Transverse colon (tissue), 4 donors: ENCODE measurements around the gene PRKCB. TPM values are rescaled to one million over a fixed set of nuclear protein-coding genes. Genes with fewer than 3 reads are reported as not detected.
A peak's percentile ranks its signal among the peaks of the same experiment; 100 is the strongest.

Experiments used
- DNase-seq: peaks from one replicate; pipeline ENCODE4 v3.0.0-alpha.2; 2019
- H3K27ac ChIP-seq, 4 donors: fragments of 200-600 bp; sonication (generic); 2 replicates each; pipeline ENCODE4 v1.5.1; 2016 to 2018; ENCODE audit warnings: inconsistent platforms in 4 of 4
- H3K27me3 ChIP-seq: fragments of 200-600 bp; sonication (generic); 2 replicates; pipeline ENCODE4 v1.5.1; 2017; ENCODE audit warnings: inconsistent platforms
- H3K36me3 ChIP-seq, 4 donors: fragments of 200-600 bp; sonication (generic); 2 replicates each; pipeline ENCODE4 v1.5.1; 2017 to 2019; ENCODE audit warnings: inconsistent platforms in 4 of 4
- H3K4me1 ChIP-seq, 4 donors: fragments of 200-600 bp; sonication (generic); 2 replicates each; pipeline ENCODE4 v1.5.1; 2017 to 2020; ENCODE audit warnings: inconsistent platforms in 4 of 4
- H3K4me3 ChIP-seq, 4 donors: fragments of 200-600 bp; sonication (generic); 1 replicate in 1 of 4; 2 replicates in 3 of 4; pipeline versions ENCODE4 v1.5.1 to v1.6.1; 2017 to 2019; ENCODE audit warnings: inconsistent platforms in 4 of 4
- H3K9me3 ChIP-seq, 2 donors: fragments of 200-600 bp; sonication (generic); 2 replicates each; pipeline ENCODE4 v1.5.1; 2017 to 2019; ENCODE audit warnings: inconsistent platforms in 2 of 2
- CTCF ChIP-seq, 5 experiments: fragments of 200-600 bp in 3 of 5; fragments of 450-650 bp in 2 of 5; sonication (generic) in 3 of 5; IDR thresholded peaks; 1 replicate in 2 of 5; 2 replicates in 3 of 5; pipeline ENCODE4 v1.5.1; 2016 to 2017; ENCODE audit warnings: antibody characterized with exemption in 5 of 5, inconsistent platforms in 3 of 5, mild to moderate bottlenecking in 2 of 5, moderate library complexity in 1 of 5
- EP300 ChIP-seq: sonication (generic); formaldehyde crosslinking; IDR thresholded peaks from one replicate; pipeline ENCODE4 v1.6.1; 2017; ENCODE audit warnings: antibody characterized with exemption, low read depth
- POLR2A ChIP-seq: fragments of 450-650 bp; IDR thresholded peaks from one replicate; pipeline ENCODE4 v1.6.1; 2016; ENCODE audit warnings: antibody characterized with exemption, mild to moderate bottlenecking, moderate library complexity
- POLR2AphosphoS5 ChIP-seq, 3 donors: sonication (generic); formaldehyde crosslinking; IDR thresholded peaks; one replicate each; pipeline ENCODE4 v1.6.1; 2016; ENCODE audit warnings: antibody characterized with exemption in 3 of 3
- WGBS, 2 donors: methylation state at CpG; one replicate each; pipeline ENCODE4 v1.1.5; 2018; ENCODE audit warnings: low coverage in 1 of 2; 5-methylcytosine and 5-hydroxymethylcytosine counted together
- in situ Hi-C, 4 donors: fragments of 200-750 bp; cut with MboI; loops; one replicate each; pipeline versions ENCODE4 v1.15.0 to v1.15.1; 2017; ENCODE audit warnings: low sequenced_read_pairs in 3 of 4, low pct_ligation_motif_present in 1 of 4, low pct_unique_long_range_greater_than_20kb in 1 of 4
- intact Hi-C: fragments of 100-400 bp; cut with DNase I; formaldehyde crosslinking; loops from one replicate; pipeline ENCODE4 v1.15.1; 2023; ENCODE audit warnings: low total_unique reads
- total RNA-seq, 4 donors: library from RNA; depleted of rRNA; stranded (reverse); fragments of >200 nt; gene quantifications; one replicate each; pipeline ENCODE4 v1.1.0, GENCODE V29; 2016

The PRKCB gene
- total RNA-seq, 4 donors from 2014 or later, result 9.0 to 28.3 (median 15.2) TPM

GRCh38 chr16:24246911-24247607 is 411.3 kb downstream of the PRKCB start:
- H3K4me3 ChIP-seq, result no peak overlapping the region
- intact Hi-C loops, result no loop called here
- TF ChIP-seq POLR2AphosphoS5 (IDR thresholded peaks at IDR 0.05), result no peak
- no peak for TF ChIP-seq POLR2A
- no peak for TF ChIP-seq EP300
- no peak for TF ChIP-seq CTCF (IDR thresholded peaks at IDR 0.05)
- WGBS, 2 donors, result 56 to 80% methylated on average over 2 to 4 of the region's 4 CpGs
- in situ Hi-C loops, result no loop called here
- H3K27me3 ChIP-seq, result peaks cover 3% of the 10 kb centered on the region
- no peak for DNase-seq
- no peaks in the 10 kb centered on the region for H3K4me1 ChIP-seq
- H3K27ac ChIP-seq, result no peak overlapping the region
- no peaks in the 10 kb centered on the region for H3K36me3 ChIP-seq
- no peaks in the 10 kb centered on the region for H3K9me3 ChIP-seq

- no peaks in the 10 kb centered on the region for H3K36me3 ChIP-seq
- H3K9me3 ChIP-seq, result no peaks in the 10 kb centered on the region
- intact Hi-C loops, result no loop called here
- H3K4me1 ChIP-seq, result no peaks in the 10 kb centered on the region
- DNase-seq, result peak; percentile 10
- no peak overlapping the region for H3K4me3 ChIP-seq
- TF ChIP-seq CTCF (IDR thresholded peaks at IDR 0.05), result peak; percentile 35 to 67 (median 49)
- TF ChIP-seq POLR2AphosphoS5 (IDR thresholded peaks at IDR 0.05), result no peak
- no peak overlapping the region for H3K27ac ChIP-seq
- in situ Hi-C loops, result loop anchor here in 2 of 4 donors (25.0 kb wide), 2 partner anchors 191 to 516 kb away; no protein-coding TSS in a partner anchor
- 6% methylated on average over 7 of the region's 7 CpGs; no CpG with 5 or more reads in 1 of the 2 donors for WGBS, 2 donors
- H3K27me3 ChIP-seq, result peaks cover 53% of the 10 kb centered on the region
Measured at GRCh38 chr16:24253192-24253591, 417.4 kb downstream of the PRKCB start.

GRCh38 chr16:24255456-24256371 is 419.9 kb downstream of the PRKCB start, which contains the start of gene CACNG3:
CACNG3 (plus strand) TSS chr16:24256335; CDS start chr16:24256755, 420 bp downstream.
- H3K27ac ChIP-seq, result no peak within 1 kb of the TSS
- H3K9me3 ChIP-seq, result no peaks in the 10 kb centered on the region
- in situ Hi-C loops (loop anchor here in 2 of 4 donors (25.0 kb wide), 2 partner anchors 193 to 518 kb away; no protein-coding TSS in a partner anchor), intact Hi-C loops (no loop called here)
- H3K36me3 ChIP-seq, result no peaks in the 10 kb centered on the region
- no peak for TF ChIP-seq EP300
- TF ChIP-seq POLR2AphosphoS5 (IDR thresholded peaks at IDR 0.05), result no peak
- TF ChIP-seq CTCF (IDR thresholded peaks at IDR 0.05), result no peak
- TF ChIP-seq POLR2A, result no peak
- H3K27me3 ChIP-seq, result peaks cover 65% of the 10 kb centered on the region
- 15% methylated on average over 54 of the region's 54 CpGs; no CpG with 5 or more reads in 1 of the 2 donors for WGBS, 2 donors
- H3K4me1 ChIP-seq, result no peaks in the 10 kb centered on the region
- peak; percentile 9 for DNase-seq
- H3K4me3 ChIP-seq, result no peak within 1 kb of the TSS

- Histone ChIP-seq H3K27me3 (peaks cover 65% of the 10 kb centered on the region), H3K9me3 (no peaks in the 10 kb centered on the region), H3K27ac (no peak overlapping the region), H3K4me1 (no peaks in the 10 kb centered on the region), H3K4me3 (no peak overlapping the region), H3K36me3 (no peaks in the 10 kb centered on the region)
- 52 to 90% methylated on average over 3 to 5 of the region's 5 CpGs for WGBS, 2 donors
- intact Hi-C loops, result no loop called here
- DNase-seq, result no peak
- TF ChIP-seq POLR2A, result no peak
- TF ChIP-seq POLR2AphosphoS5 (IDR thresholded peaks at IDR 0.05), result no peak
- no peak for TF ChIP-seq EP300
- TF ChIP-seq CTCF (IDR thresholded peaks at IDR 0.05), result no peak
- in situ Hi-C loops, result loop anchor here in 2 of 4 donors (25.0 kb wide), 2 partner anchors 196 to 521 kb away; no protein-coding TSS in a partner anchor
Measured at GRCh38 chr16:24257958-24258357, 422.2 kb downstream of the PRKCB start.
